Skeletal muscle satellite cell (primary cell): ENCODE measurements around the gene MRPS34.

Experiments
- H3K27me3 ChIP-seq: 2 replicates; pipeline ENCODE4 v1.7.0; 2013; ENCODE audit warnings: low read length; ENCODE audit not compliant: control insufficient read depth, insufficient read depth
- H3K36me3 ChIP-seq: 2 replicates; pipeline ENCODE4 v1.7.0; 2013; ENCODE audit warnings: mild to moderate bottlenecking, control low read depth, low read length; ENCODE audit not compliant: insufficient read depth
- H3K4me1 ChIP-seq: 2 replicates; pipeline ENCODE4 v1.7.0; 2013; ENCODE audit warnings: low read length; ENCODE audit not compliant: control insufficient read depth, insufficient read depth
- H3K4me2 ChIP-seq: 2 replicates; pipeline ENCODE4 v1.7.0; 2013; ENCODE audit warnings: mild to moderate bottlenecking, low read length
- H3K4me3 ChIP-seq: 2 replicates; pipeline ENCODE4 v1.7.0; 2013; ENCODE audit warnings: low read length
- H3K9ac ChIP-seq: 2 replicates; pipeline ENCODE4 v1.7.0; 2013; ENCODE audit warnings: mild to moderate bottlenecking, low read depth, low read length, moderate library complexity
- H3K9me3 ChIP-seq: replicated peaks from 2 replicates; pipeline ENCODE4 v1.7.0; 2013; ENCODE audit warnings: mild to moderate bottlenecking, control low read depth, low read length

Gene MRPS34

GRCh38 chr16:1763521-1764511 lies 9.1 kb downstream of the MRPS34 start:
- H3K27me3 ChIP-seq = no peaks in the 10 kb centered on the region
- no peaks in the 10 kb centered on the region for H3K9me3 ChIP-seq
- H3K4me3 ChIP-seq = no peak overlapping the region
- H3K36me3 ChIP-seq = peaks cover 77% of the 10 kb centered on the region
- no peak overlapping the region for H3K4me2 ChIP-seq
- no peaks in the 10 kb centered on the region for H3K4me1 ChIP-seq
- no peak overlapping the region for H3K9ac ChIP-seq

- H3K4me2 ChIP-seq = no peak overlapping the region
- H3K4me1 ChIP-seq = no peaks in the 10 kb centered on the region
- no peaks in the 10 kb centered on the region for H3K27me3 ChIP-seq
- no peak overlapping the region for H3K9ac ChIP-seq
- H3K36me3 ChIP-seq = peaks cover 74% of the 10 kb centered on the region
- no peaks in the 10 kb centered on the region for H3K9me3 ChIP-seq
- H3K4me3 ChIP-seq = no peak overlapping the region
Measured at GRCh38 chr16:1762879-1763520, 9.9 kb downstream of the MRPS34 start.

DNA sequence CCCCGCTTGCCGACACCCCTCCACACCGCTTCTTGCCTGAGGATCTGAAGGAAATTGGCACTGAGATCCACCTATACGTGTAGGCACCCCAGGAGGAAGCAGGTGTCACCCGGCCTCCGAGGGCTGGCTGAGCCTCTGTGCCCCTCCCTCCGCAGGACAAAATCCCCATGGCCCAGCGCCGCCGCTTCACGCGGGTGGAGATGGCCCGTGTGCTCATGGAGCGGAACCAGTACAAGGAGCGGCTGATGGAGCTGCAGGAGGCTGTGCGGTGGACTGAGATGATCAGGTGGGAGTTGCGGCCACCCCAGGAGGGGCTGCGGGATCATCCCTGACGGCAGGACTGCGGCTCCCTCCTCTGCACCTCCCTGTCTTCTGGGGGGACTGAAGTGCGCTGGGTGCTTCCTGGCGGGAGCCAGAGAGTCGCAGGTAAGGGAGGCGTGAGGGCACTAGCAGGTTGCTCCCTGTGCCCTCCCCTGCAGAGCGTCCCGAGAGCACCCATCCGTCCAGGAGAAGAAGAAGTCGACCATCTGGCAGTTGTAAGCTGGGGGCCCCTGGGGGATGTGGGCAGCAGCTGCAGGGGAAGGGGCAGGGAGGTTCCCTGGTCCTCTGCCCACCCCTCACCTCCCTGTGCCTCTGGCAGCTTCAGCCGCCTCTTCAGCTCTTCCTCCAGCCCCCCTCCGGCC lies 10.6 kb downstream of the MRPS34 start:
- no peaks in the 10 kb centered on the region for H3K4me1 ChIP-seq
- peaks cover 71% of the 10 kb centered on the region for H3K36me3 ChIP-seq
- no peak overlapping the region for H3K4me2 ChIP-seq
- H3K9ac ChIP-seq = no peak overlapping the region
- H3K9me3 ChIP-seq = no peaks in the 10 kb centered on the region
- no peaks in the 10 kb centered on the region for H3K27me3 ChIP-seq
- no peak overlapping the region for H3K4me3 ChIP-seq

GRCh38 chr16:1761751-1762150 lies 11.2 kb downstream of the MRPS34 start:
- no peaks in the 10 kb centered on the region for H3K4me1 ChIP-seq
- no peak overlapping the region for H3K9ac ChIP-seq
- H3K4me2 ChIP-seq = no peak overlapping the region
- H3K9me3 ChIP-seq = no peaks in the 10 kb centered on the region
- H3K4me3 ChIP-seq = no peak overlapping the region
- H3K27me3 ChIP-seq = no peaks in the 10 kb centered on the region
- peaks cover 66% of the 10 kb centered on the region for H3K36me3 ChIP-seq

GRCh38 chr16:1760911-1761310 lies 12.0 kb downstream of the MRPS34 start:
- Histone ChIP-seq H3K4me3 (no peak overlapping the region), H3K9ac (no peak overlapping the region), H3K36me3 (peaks cover 62% of the 10 kb centered on the region), H3K27me3 (no peaks in the 10 kb centered on the region), H3K4me1 (no peaks in the 10 kb centered on the region), H3K4me2 (no peak overlapping the region), H3K9me3 (no peaks in the 10 kb centered on the region)

DNA sequence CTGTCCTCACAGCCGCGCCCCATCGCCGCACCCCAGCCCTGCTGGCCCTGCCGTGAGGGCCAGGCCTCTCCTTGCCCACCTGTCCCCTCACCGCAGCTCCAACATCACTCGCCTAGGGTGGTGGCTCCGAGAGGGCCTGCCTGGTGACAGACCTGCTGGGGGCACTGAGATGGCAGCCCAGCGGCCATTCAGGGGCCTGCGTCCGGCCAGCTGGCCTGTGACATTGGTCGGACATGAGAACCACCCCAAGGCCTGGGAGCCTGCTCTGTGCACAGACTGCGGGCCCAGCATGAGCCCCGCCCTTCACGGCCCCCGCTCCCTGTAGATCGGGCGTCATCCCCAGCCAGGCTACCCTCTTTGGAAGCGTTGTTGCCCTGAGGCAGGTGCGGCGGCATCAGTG lies 13.4 kb downstream of the MRPS34 start:
- H3K9ac ChIP-seq = no peak overlapping the region
- H3K27me3 ChIP-seq = no peaks in the 10 kb centered on the region
- H3K36me3 ChIP-seq = peaks cover 56% of the 10 kb centered on the region
- no peaks in the 10 kb centered on the region for H3K4me1 ChIP-seq
- no peak overlapping the region for H3K4me3 ChIP-seq
- no peak overlapping the region for H3K4me2 ChIP-seq
- no peaks in the 10 kb centered on the region for H3K9me3 ChIP-seq

GRCh38 chr16:1758923-1759322 lies 14.0 kb downstream of the MRPS34 start:
- H3K4me1 ChIP-seq = no peaks in the 10 kb centered on the region
- H3K27me3 ChIP-seq = no peaks in the 10 kb centered on the region
- H3K4me3 ChIP-seq = no peak overlapping the region
- H3K36me3 ChIP-seq = peaks cover 50% of the 10 kb centered on the region
- H3K9ac ChIP-seq = no peak overlapping the region
- H3K4me2 ChIP-seq = no peak overlapping the region
- H3K9me3 ChIP-seq = no peaks in the 10 kb centered on the region

- H3K4me3 ChIP-seq = no peak overlapping the region
- H3K27me3 ChIP-seq = no peaks in the 10 kb centered on the region
- no peaks in the 10 kb centered on the region for H3K9me3 ChIP-seq
- H3K9ac ChIP-seq = no peak overlapping the region
- H3K4me2 ChIP-seq = no peak overlapping the region
- no peaks in the 10 kb centered on the region for H3K4me1 ChIP-seq
- H3K36me3 ChIP-seq = peaks cover 44% of the 10 kb centered on the region
Measured at GRCh38 chr16:1757714-1758461, 15.0 kb downstream of the MRPS34 start.

GRCh38 chr16:1754204-1754603 lies 18.7 kb downstream of the MRPS34 start:
- Histone ChIP-seq H3K4me1 (peaks cover 9% of the 10 kb centered on the region), H3K36me3 (peaks cover 46% of the 10 kb centered on the region), H3K4me2 (no peak overlapping the region), H3K9me3 (no peaks in the 10 kb centered on the region), H3K9ac (no peak overlapping the region), H3K27me3 (no peaks in the 10 kb centered on the region), H3K4me3 (no peak overlapping the region)

- H3K36me3 ChIP-seq = peaks cover 53% of the 10 kb centered on the region
- no peak overlapping the region for H3K4me2 ChIP-seq
- H3K9me3 ChIP-seq = no peaks in the 10 kb centered on the region
- no peak overlapping the region for H3K9ac ChIP-seq
- peaks cover 9% of the 10 kb centered on the region for H3K4me1 ChIP-seq
- H3K4me3 ChIP-seq = no peak overlapping the region
- no peaks in the 10 kb centered on the region for H3K27me3 ChIP-seq
Measured at GRCh38 chr16:1752853-1753252, 20.1 kb downstream of the MRPS34 start.

DNA sequence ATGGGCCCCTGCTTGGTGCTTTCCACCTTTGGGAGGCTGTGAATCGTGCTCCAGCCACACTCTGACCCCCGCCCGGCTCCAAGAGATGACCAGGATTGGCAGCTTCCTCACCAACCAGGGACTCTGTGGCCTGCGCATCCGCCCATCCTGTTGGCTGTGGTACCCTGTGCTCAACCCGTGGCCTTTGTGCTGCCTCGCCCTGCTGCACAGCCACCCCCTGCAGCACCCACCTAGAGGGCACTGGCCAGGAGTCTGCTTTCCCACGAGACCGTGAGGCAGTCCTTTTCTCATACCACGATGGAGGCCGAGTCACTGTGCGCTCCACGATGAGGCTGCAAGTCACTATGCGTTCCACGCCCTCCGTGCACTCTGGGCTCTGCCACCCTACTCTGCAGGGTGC lies 21.0 kb downstream of the MRPS34 start:
- H3K36me3 ChIP-seq = peaks cover 60% of the 10 kb centered on the region
- no peaks in the 10 kb centered on the region for H3K9me3 ChIP-seq
- H3K4me1 ChIP-seq = peaks cover 14% of the 10 kb centered on the region
- H3K4me3 ChIP-seq = no peak overlapping the region
- no peak overlapping the region for H3K4me2 ChIP-seq
- H3K9ac ChIP-seq = no peak overlapping the region
- no peaks in the 10 kb centered on the region for H3K27me3 ChIP-seq
